ENCODE measurements around the gene PBX4.
"Not testable (repeated sequence)": the region's sequence is repeated elsewhere in the genome, so short reads cannot be mapped to it uniquely, and the experiment has no call there.

The PBX4 gene

DNA sequence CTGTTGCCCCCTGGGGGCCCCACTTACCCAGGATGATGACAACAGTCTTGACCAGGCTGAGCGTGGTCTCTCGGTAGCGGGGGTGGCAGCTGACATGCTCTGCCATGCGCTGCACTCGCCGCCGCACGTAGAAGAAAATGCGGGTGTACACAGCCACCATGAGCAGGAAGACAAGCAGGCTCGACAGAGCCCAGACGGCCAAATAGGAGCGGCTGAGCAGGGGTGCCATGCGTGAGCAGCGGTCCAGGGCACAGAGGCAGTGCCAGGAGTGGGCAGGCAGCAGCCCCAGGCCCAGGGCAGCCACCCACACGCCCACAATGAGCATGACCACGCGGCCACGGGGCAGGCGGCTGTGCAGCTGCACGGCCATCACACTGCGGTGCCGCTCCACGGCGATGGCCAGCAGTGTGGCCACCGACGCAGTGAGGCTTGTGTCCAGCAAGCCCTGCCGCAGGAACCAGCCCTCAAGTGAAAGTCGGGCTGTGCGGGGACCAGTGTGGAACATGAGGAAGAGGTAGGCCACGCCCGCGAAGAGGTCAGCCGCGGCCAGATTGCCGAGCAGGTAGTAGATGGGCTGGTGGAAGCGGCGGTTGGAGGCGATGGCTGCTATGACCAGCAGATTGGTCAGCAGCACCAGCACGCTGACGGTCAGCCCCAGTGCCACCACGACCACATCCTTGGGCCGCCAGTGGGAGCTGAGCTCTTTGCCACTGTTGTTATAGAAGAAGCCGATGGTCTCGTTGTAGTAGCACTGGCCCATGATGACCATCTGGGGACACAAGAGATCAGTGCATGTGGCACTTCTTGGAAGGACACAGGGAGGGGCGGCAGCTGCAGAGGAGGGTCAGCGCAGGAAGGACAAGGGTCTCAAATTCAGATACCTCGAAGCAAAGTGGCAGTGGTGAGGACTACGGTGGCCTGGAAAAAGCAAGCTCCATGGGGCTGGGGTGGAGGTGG is 8.3 kb upstream of the PBX4 start:
- no peak for DNase-seq

DNA sequence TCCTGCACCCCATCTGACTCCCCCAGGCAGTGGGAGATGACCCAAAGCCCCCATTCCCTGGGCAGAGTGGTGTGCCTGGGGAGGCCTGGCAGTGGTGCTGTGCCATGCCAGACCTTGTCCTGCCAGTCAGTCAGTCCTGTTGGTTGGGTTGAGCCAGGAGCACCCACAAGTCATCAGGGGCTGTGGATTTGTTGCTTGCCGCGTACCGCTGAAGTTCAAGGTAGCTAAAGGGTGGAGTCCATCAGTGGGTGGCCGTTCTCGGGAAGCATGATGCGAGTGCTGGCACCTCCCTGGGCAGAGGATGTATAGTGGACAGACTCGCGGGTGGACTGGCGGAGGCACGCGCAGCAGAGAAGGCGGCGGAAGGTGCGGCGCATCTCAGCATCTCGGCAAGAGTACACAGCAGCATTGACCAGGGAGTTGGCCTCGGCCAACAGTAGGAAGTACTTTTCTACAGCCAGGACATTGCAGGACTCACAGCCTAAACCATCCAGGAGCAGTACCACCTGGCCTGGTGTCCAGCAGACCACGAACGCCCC is 5.6 kb upstream of the PBX4 start:
- no peak for DNase-seq

DNA sequence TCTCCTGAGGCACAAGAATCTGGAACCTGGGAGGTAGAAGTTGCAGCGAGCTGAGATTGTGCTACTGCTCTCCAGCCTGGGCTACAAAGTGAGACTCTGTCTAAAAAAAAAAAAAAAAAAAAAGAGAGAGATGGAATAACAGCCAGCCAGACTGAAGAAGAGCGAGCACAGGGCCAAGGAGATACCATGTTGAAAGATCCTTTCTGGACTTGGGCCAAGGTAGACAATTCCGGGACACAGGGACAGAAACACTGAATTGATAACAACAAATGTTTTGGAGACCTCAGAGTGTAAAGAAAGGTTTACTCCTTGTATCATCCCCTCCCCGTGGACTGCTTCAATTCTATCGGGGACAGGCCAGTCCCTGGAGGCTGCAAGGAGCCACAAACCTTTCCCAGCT is 4.9 kb upstream of the PBX4 start:
- no peak for DNase-seq

DNA sequence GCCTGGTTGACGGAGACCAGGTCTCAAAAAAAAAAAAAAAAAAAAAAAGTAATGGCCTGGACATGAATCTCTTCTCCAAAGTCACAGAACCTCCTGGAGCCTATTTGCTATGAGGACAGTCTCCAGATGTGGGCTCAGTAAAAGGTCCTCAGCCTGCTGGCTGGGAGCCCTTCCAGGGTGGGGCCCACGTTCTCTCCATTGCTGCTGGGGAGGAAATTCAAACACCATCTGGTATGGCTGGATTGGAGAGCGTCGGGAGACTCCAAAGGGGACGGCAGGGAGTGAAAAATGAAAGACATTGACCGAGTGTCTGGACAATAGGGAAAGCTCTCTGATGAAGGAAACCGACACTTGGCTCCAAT is 1.3 kb upstream of the PBX4 start:
- no peak for DNase-seq

DNA sequence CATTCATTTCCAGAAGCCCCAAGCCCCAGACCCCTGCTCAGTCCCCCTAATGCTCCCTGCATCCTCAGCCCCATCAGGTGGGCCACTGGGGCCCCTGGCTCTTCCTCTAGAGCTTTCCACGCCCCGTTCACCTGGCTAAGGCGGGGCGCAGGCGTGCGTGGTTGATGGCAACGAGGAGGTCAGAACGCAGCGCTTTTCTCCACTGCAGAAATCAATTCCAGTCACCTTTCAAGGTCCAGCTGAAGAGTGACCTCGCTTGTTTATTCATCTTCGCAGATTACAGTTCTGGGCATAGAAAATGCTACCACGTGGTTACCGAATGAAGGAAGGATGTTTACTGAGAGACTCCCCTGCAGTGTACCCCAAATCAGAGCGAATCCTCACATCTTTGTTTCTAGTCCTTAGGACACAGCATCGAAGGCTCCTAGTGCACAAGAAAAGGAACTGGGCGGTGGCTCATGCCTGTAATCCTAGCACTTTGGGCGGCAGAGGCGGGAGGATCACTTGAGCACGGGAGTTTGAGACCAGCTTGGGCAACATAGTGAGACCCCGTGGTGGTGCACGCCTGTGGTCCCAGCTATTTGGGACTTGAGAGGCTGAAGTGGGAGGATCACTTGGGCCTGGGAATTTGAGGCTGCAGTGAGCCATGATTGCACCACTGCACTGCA is 828 bp upstream of the PBX4 start:
- DNase-seq, result no peak

DNA sequence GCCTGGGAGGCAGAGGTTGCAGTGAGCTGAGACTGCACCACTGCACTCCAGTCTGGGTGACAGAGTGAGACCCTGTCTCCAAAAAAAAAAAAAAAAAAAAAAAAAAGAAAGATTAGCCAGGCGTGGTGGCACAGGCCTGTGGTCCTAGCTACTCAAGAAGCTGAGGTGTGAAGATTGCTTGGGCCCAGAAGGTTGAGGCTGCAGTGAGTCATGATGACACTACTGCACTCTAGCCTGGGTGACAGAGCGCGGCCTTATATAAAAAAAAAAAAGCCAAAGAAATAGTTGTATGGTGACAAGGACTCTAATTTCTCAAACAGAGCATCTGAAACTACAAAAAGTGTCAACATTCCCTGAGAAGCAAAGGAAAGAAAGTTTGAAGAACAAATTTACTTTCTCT is 3.4 kb downstream of the PBX4 start:
- DNase-seq, result no peak

DNA sequence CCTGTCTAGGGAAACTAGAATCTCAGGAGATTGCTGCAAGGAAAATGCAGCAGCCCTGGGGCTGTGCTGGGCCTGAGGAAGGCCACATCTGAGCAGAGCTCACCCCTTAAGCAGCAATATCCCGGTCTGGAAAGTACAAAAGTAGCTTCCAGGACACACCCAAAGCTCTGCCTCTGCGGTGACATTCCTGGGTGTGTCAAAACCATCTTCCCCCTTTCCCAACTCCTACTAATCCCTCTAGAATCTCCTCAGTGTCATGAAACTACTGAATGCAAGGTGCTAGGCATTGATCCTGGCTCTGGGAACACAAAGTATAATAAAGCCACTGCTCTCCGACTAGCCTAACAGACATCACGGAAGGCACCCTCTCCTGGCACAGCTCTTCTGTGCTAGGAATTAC is 5.0 kb downstream of the PBX4 start:
- no peak for DNase-seq

DNA sequence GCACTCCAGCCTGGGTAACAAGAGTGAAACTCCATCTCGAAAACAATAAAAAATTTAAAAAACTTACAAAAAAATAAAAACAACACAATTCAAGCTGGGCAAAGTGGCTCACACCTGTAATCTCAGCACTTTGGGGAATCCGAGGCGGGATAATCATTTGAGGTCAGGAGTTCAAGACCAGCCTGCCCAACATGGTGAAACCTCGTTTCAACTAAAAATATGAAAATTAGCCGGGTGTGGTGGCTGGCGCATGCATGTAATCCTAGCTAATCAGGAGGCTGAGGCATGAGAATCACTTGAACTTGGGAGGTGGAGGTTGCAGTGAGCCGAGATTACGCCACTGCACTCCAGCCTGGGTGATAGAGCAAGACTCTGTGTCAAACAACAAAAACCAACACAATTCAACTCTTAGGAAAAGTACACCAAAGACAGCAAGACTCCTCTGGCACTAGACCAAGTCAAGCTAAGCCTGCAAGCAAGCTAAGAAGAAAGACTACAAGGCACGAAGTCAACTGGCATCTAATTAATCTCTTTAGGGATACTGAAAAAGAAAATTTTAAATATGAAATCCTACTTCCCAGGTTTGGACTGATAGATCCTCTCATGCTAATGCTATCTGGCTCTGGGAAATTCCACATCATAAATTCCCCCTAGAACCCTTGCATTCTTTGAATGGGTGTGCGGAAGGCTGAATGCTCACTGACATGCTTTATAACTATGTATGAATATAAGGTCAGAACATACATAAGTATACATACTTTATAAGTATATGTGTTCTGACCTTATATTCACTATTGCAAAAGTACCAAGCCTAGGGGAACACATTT is 7.9 kb downstream of the PBX4 start:
- no peak for DNase-seq

DNA sequence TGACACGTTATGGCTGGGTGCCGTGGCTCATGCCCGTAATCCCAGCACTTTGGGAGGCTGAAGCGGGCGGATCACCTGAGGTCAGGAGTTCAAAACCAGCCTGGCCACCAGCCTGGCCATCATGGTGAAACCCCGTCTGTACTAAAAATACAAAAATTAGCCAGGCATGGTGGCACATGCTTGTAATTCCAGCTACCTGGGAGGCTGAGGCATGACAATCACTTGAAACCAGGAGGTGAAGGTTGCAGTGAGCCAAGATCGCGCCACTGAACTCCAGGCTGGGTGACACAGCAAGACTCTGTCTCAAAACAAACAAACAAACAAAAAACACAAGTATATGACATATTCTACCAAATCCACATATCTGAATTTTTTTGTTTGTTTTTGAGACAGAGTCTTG is 11.8 kb downstream of the PBX4 start:
- DNase-seq, result not testable (repeated sequence)

DNA sequence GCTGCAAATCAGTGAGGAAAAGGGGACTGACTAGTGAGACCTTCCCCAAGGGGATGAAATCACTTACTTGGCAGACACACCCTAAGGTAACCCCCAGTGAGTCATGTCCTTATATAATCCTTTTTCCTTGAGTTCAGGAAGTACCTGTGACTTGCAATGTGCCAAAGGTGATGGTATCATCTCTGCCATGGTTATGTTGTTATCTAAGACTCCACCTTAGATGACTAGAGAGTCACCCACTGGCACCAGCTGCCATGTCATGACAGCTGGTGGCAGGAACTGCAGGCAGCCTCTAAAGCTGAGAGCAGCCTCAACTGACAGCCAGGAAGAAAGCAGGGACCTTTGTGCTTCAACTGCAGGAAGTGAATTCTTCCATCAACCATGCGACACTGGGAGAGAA is 12.5 kb downstream of the PBX4 start:
- peak; percentile 21 for DNase-seq

DNA sequence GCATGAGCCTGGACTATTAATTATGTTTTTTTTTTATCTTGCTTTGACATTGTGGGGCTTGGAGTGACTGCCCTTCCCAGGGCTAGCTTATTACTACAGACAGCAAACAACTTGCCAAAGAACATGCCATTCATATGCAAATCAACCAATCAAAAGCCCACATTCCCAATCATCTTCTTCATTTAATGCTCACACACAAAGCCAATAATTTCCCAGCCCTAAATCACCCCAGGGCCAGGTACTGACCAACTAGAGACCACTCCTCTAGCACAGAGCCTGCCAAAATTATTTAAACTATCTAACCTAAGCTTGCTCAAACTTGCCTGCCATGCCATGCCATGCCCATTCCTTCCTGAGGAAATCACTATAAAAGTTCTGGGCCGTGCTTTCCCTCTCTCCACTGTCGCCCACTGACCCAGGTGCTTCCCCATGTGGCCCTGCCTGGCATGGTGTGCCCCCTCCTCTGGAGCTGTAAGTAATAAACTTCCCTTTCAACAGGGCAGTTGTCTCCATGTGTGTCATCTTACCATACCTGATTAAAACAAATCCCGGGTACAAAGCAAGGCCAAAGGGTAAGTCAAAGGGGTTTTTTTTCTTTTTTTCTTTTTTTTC is 15.7 kb downstream of the PBX4 start:
- DNase-seq, result no peak

DNA sequence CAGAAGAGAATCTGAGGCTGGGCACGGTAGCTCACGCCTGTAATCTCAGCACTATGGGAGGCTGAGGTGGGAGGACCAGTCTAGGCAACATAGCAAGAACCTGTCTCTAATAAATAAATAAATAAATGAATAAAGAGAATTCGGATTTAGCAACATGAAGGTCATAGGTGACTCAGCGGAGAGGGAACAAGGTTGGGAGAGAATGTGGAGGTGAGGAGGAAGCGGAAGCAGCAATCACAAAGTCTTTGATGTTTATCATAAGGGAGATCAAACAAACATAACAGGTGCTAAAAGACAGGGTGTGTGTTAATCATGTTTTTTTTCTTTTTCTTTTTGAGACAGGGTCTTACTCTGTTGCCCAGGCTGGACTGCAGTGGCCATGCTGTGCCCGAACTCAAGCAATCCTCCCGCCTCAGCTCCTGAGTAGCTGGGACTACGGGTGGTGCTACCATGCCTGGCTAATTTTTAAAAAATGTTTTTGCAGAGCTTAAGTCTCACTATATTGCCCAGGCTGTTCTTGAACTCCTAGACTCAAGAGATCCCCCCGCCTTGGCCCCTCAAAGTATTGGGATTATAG is 16.3 kb downstream of the PBX4 start:
- DNase-seq, result no peak

DNA sequence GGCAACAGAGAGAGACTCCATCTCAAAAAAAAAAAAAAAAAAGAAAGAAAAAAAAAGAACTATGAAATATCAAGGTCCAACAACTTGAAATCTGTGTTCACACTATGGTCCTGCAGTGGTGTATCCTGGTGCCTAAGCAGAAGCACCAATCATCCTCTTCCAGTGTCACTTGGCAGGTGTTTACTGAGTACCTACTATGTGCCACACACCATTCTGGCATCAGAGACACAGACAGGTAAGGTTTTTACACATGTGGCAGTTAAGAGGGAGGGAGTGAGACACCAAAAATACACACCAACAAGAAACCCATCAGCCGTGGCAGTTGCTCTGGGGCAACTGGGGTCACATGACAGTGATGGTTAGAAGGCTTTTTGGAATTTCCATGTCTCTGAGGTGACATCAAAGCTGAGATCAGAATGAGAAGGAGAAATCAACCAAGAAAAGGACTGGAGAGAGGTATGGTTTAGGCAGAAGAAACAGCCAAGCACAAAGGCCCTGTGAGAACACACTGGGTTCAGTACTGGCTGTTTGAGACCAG is 17.6 kb downstream of the PBX4 start:
- DNase-seq, result no peak

DNA sequence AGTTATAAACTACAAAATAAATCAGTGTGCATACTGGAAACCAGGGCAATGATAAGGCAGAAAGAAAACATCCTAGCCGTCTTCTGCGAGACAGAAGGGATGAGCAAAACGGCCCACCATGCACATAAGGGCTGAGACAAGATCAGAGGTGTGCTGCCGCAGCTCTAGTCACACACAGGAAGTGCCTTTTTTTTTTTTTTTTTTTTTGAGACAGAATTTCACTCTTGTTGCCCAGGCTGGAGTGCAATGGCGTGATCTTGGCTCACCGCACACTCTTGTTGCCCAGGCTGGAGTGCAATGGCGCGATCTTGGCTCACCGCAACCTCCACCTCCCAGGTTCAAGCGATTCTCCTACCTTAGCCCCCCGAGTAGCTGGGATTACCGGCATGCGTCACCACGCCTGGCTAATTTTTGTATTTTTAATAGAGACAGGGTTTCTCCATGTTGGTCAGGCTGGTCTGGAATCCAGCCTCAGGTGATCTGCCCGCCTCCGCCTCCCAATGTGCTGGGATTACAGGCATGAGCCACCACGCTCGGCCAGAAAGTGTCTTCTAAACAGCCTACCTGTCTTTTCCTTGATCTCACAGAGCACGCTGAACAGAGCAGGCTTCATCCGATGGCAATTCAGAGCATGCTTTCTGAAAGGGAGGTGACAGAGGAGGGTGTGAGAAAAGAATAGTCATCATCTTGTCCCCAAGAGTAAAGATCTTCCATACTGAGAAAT is 19.6 kb downstream of the PBX4 start:
- DNase-seq, result not testable (repeated sequence)

DNA sequence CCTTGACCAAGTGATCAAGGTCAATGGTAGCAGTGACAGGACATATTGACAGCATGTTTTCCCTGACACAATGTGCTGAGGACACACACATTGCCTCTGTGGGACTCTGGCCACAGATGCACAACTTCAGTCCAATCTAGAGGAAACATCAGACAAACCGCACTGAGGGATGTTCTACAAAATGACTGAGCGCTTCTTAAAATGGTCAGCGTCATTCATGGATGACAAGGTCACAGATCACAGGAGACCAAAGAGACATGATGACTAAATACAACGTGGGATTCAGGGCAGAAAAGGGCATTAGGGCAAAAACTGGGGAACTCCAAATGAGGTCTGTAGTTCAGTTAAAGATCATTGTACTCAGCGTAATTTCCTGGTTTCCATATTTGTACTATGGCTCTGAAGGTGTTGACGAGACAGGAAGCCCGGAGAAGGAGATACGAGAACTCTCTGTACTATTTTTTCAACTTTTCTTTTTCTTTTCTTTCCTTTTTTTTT is 20.6 kb downstream of the PBX4 start:
- no peak for DNase-seq

DNA sequence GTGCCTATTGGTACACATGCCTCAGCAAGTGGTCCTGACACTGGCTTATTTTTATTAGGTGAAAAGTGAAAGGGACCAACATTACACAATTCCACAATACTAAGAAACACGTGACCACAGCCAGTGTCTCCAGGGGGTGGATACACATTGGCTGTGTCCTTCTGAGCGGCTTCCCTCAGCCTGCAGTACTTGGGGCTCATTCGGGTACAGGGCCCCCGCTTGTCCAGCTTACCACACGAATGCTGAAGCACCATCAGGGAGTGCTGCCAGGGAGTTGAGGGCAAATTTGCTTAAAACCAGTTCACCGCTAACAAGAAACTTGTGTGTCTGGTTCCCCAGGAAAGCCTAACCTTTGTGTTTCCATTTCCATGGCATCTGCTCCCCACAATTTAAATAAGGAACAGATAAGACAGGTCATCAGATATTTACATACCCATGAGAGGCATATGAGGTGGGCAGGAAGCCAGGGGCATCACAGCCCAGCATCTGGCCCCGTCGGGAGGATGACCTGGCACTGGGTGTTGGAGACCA is 23.3 kb downstream of the PBX4 start:
- DNase-seq, result no peak

DNA sequence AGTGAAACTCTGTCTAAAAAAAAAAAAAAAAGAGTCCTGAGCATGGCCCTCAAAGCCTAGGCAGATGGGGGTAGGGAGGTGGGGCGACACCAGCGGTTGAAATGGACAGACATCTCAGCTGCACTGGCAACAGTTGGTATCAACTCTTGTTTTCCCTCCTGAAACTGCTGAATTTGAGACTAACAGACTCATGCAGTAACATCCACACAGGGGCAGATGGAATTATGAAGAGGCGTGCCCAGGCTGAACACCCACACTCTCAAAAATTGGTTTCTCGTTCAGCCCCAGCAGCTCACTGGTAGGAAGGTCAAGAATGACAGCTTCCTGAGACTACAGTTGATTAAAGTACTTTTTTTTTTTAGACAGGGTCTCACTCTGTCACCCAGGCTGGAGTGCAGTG is 24.1 kb downstream of the PBX4 start:
- no peak for DNase-seq

DNA sequence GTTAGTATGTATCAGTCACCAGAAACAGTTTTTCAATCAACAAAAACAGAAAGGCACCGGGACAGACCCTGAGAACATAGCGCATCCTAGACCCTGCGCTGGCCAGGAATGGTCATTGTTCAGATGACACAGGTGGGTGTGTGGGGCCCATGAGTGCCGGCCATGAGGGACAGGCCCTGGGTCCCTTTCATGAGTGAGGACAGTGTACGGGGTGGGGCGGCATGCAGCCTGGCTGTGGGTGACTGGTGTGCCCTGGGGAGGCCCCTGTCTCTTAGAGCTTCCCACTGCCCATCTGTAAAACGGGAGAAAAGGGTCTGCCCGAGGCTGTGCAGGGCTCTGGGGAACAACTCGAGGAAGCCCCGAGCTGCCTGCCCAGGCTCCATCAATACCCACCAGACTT is 25.8 kb downstream of the PBX4 start:
- no peak for DNase-seq

DNA sequence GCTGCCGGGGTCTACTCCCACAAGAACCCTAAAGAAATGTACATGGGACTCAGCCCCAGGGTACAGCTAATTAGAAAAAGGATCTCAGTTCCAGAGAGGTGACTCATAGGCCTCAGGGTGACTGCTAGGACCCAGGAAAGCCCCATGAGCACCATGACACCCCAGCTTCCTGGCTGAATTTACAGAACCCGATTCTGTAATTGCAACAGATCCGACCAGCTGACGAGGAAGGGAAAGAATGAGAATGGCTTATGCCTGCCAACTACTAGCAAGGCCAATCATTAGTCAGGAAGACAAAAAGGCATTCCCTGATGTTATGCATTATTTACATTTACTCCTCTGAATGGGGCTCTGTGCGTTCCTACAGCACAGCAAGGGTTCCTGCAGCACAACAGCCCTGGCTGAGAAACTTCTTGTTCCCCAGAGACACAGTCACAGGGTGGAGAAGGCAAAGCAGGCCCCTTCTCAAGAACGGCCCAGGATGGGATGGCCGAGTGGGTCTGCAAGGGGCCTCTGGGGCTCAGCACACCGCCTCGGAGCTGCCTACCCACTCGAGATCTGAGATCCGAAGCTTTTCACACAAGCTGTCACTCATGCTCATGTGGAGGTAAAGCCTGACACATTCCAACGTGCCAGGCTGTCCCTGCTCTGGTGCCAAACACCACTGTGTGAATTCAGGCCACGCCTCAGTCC is 27.2 kb downstream of the PBX4 start:
- no peak for DNase-seq

DNA sequence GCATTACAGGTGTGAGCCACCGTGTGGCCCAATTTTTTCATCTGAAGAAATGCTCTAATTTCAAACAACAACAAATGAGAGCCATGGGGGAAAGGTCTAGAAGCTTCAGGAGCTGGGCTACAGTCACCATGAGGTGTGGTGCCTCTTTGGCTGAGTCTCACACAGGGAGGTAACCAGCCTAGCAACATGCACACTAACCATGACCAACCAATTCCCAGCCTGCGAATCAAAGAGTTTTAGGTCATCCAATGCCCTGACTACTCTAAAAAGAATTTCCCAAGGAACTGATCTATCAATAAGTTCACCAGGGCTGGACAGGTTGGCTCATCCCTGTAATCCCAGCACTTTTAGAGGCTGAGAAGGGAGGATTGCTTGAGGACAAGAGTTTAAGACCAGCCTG is 29.9 kb downstream of the PBX4 start:
- no peak for DNase-seq
